Uterus (tissue), 4 donors: ENCODE measurements around the gene OPCML. TPM values are rescaled to one million over a fixed set of nuclear protein-coding genes. Genes with fewer than 3 reads are reported as not detected.

ENCODE experiments used
- DNase-seq, 2 donors: peaks; one replicate each; pipeline ENCODE4 v3.0.0-alpha.2; 2019 to 2020
- H3K27ac ChIP-seq, 2 donors: fragments of 200-600 bp; sonication (generic); 1 replicate in 1 of 2; 2 replicates in 1 of 2; pipeline ENCODE4 v1.5.1; 2016 to 2018
- H3K27me3 ChIP-seq, 2 donors: fragments of 200-600 bp; sonication (generic); one replicate each; pipeline ENCODE4 v1.5.1; 2018 to 2019; ENCODE audit warnings: control low read depth in 1 of 2
- H3K36me3 ChIP-seq, 2 donors: fragments of 200-600 bp; sonication (generic); one replicate each; pipeline ENCODE4 v1.5.1; 2019; ENCODE audit warnings: control low read depth in 1 of 2
- H3K4me1 ChIP-seq, 2 donors: fragments of 200-600 bp; sonication (generic); one replicate each; pipeline ENCODE4 v1.5.1; 2018 to 2019; ENCODE audit warnings: control low read depth in 1 of 2
- H3K4me3 ChIP-seq, 2 donors: fragments of 200-600 bp; sonication (generic); 1 replicate in 1 of 2; 2 replicates in 1 of 2; pipeline ENCODE4 v1.5.1; 2018 to 2019; ENCODE audit warnings: mild to moderate bottlenecking in 1 of 2
- H3K9me3 ChIP-seq, 2 donors: fragments of 200-600 bp; sonication (generic); one replicate each; pipeline ENCODE4 v1.5.1; 2019; ENCODE audit warnings: control low read depth in 1 of 2
- POLR2A ChIP-seq, 2 donors: fragments of 450-650 bp; IDR thresholded peaks; one replicate each; pipeline ENCODE4 v1.6.1; 2016; ENCODE audit warnings: antibody characterized with exemption in 2 of 2, mild to moderate bottlenecking in 1 of 2, moderate library complexity in 1 of 2
- intact Hi-C: fragments of 100-400 bp; cut with DNase I; formaldehyde crosslinking; loops from one replicate; pipeline ENCODE4 v1.15.1; 2023; ENCODE audit warnings: low total_unique reads
- total RNA-seq, 4 donors: library from RNA; depleted of rRNA in 3 of 4; stranded (reverse); fragments of >200 nt in 3 of 4; gene quantifications; one replicate each; pipeline versions ENCODE4 v1.1.0 to v1.2.4, GENCODE V29; 2014 to 2023
- TF ChIP-seq, protein P1 (sequence below), 4 experiments: fragments of 200-600 bp in 2 of 4; fragments of 450-650 bp in 2 of 4; sonication (generic) in 2 of 4; IDR thresholded peaks; one replicate each; pipeline ENCODE4 v1.5.1; 2016 to 2019; ENCODE audit warnings: antibody characterized with exemption in 4 of 4, mild to moderate bottlenecking in 2 of 4, moderate library complexity in 1 of 4
- donor health status: DM: yes; HTN: yes; CAD: no.

The OPCML gene
- total RNA-seq, 4 donors from 2014 or later, result under 0.01 to 3.9 (median 1.7) TPM

DNA sequence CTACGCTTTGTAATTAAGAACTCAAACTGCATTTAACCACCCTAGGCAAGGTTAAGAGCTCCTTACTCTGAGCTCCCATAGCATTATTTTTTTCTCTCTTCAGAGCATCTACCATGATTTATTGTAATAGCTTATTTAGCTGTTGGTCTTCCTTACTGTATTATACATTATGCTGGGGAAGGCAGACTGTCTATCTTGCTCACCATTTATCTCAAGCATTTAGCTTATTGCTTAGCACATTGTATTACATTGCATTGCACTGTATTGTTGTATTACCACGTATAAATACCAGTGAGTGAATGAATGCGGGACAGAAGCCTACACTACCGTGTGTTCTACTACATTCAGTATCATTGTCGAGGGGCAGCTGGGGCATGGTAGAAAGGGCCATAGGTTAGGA is 324.3 kb downstream of the OPCML start:
- Histone ChIP-seq H3K4me1 (no peaks in the 10 kb centered on the region), H3K27me3 (no peaks in the 10 kb centered on the region), H3K27ac (no peak overlapping the region), H3K9me3 (no peaks in the 10 kb centered on the region), H3K4me3 (no peak overlapping the region), H3K36me3 (no peaks in the 10 kb centered on the region)
- TF ChIP-seq, protein P1, sequence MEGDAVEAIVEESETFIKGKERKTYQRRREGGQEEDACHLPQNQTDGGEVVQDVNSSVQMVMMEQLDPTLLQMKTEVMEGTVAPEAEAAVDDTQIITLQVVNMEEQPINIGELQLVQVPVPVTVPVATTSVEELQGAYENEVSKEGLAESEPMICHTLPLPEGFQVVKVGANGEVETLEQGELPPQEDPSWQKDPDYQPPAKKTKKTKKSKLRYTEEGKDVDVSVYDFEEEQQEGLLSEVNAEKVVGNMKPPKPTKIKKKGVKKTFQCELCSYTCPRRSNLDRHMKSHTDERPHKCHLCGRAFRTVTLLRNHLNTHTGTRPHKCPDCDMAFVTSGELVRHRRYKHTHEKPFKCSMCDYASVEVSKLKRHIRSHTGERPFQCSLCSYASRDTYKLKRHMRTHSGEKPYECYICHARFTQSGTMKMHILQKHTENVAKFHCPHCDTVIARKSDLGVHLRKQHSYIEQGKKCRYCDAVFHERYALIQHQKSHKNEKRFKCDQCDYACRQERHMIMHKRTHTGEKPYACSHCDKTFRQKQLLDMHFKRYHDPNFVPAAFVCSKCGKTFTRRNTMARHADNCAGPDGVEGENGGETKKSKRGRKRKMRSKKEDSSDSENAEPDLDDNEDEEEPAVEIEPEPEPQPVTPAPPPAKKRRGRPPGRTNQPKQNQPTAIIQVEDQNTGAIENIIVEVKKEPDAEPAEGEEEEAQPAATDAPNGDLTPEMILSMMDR (IDR thresholded peaks at IDR 0.05), result no peak
- no peak for TF ChIP-seq POLR2A (IDR thresholded peaks at IDR 0.05)
- intact Hi-C loops, result no loop called here
- no peak for DNase-seq

GRCh38 chr11:133206313-133207005 is 325.8 kb downstream of the OPCML start:
- Histone ChIP-seq H3K4me3 (no peak overlapping the region), H3K27me3 (no peaks in the 10 kb centered on the region), H3K27ac (no peak overlapping the region), H3K4me1 (no peaks in the 10 kb centered on the region), H3K9me3 (no peaks in the 10 kb centered on the region), H3K36me3 (no peaks in the 10 kb centered on the region)
- DNase-seq, result no peak
- TF ChIP-seq, protein P1 (IDR thresholded peaks at IDR 0.05), result no peak
- TF ChIP-seq POLR2A (IDR thresholded peaks at IDR 0.05), result no peak
- intact Hi-C loops, result no loop called here

GRCh38 chr11:133204158-133204557 is 328.1 kb downstream of the OPCML start:
- H3K9me3 ChIP-seq, result no peaks in the 10 kb centered on the region
- no peaks in the 10 kb centered on the region for H3K4me1 ChIP-seq
- no peaks in the 10 kb centered on the region for H3K27me3 ChIP-seq
- no peak for TF ChIP-seq POLR2A (IDR thresholded peaks at IDR 0.05)
- TF ChIP-seq, protein P1 (IDR thresholded peaks at IDR 0.05), result no peak
- no peak overlapping the region for H3K27ac ChIP-seq
- no peak overlapping the region for H3K4me3 ChIP-seq
- no peak for DNase-seq
- intact Hi-C loops, result no loop called here
- H3K36me3 ChIP-seq, result no peaks in the 10 kb centered on the region

GRCh38 chr11:133202816-133203215 is 329.5 kb downstream of the OPCML start:
- Histone ChIP-seq H3K4me3 (no peak overlapping the region), H3K27me3 (no peaks in the 10 kb centered on the region), H3K9me3 (no peaks in the 10 kb centered on the region), H3K27ac (no peak overlapping the region), H3K36me3 (no peaks in the 10 kb centered on the region), H3K4me1 (no peaks in the 10 kb centered on the region)
- intact Hi-C loops, result no loop called here
- no peak for TF ChIP-seq POLR2A (IDR thresholded peaks at IDR 0.05)
- TF ChIP-seq, protein P1 (IDR thresholded peaks at IDR 0.05), result no peak
- DNase-seq, result no peak

- H3K27me3 ChIP-seq, result no peaks in the 10 kb centered on the region
- no peak overlapping the region for H3K4me3 ChIP-seq
- no peaks in the 10 kb centered on the region for H3K4me1 ChIP-seq
- intact Hi-C loops, result no loop called here
- no peaks in the 10 kb centered on the region for H3K9me3 ChIP-seq
- no peaks in the 10 kb centered on the region for H3K36me3 ChIP-seq
- no peak overlapping the region for H3K27ac ChIP-seq
- no peak for DNase-seq
- TF ChIP-seq, protein P1 (IDR thresholded peaks at IDR 0.05), result no peak
- no peak for TF ChIP-seq POLR2A (IDR thresholded peaks at IDR 0.05)
Observed at GRCh38 chr11:133198438-133198837, 333.9 kb downstream of the OPCML start.
